Measurements from ENCODE around the gene KIAA0513.
"Not testable (repeated sequence)": the region's sequence is repeated elsewhere in the genome, so short reads cannot be mapped to it uniquely, and the experiment has no call there.

DNA sequence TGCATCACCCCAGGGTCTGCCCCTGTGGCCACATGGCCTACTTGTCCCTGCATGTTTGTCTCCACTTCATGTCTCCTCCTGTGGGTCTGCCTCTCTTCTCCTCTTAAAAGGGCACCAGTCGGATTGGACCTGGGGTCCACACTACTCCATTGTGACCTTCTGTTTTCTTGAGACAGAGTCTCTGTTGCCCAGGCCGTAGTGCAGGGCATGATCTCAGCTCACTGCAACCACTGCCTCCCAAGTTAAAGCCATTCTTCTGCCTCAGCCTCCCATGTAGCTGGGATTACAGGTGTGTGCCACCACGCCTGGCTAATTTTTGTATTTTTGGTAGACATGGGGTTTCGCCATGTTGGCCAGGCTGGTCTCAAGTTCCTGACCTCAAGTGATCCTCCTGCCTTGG is 4.6 kb downstream of the KIAA0513 start:
- TF ChIP-seq, protein P1, sequence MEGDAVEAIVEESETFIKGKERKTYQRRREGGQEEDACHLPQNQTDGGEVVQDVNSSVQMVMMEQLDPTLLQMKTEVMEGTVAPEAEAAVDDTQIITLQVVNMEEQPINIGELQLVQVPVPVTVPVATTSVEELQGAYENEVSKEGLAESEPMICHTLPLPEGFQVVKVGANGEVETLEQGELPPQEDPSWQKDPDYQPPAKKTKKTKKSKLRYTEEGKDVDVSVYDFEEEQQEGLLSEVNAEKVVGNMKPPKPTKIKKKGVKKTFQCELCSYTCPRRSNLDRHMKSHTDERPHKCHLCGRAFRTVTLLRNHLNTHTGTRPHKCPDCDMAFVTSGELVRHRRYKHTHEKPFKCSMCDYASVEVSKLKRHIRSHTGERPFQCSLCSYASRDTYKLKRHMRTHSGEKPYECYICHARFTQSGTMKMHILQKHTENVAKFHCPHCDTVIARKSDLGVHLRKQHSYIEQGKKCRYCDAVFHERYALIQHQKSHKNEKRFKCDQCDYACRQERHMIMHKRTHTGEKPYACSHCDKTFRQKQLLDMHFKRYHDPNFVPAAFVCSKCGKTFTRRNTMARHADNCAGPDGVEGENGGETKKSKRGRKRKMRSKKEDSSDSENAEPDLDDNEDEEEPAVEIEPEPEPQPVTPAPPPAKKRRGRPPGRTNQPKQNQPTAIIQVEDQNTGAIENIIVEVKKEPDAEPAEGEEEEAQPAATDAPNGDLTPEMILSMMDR (IDR thresholded peaks at IDR 0.05 in 8 of 11, conservative IDR thresholded peaks at IDR 0.05 in 3 of 11) = not testable (repeated sequence)
- TF ChIP-seq POLR2A, POLR2AphosphoS5 (IDR thresholded peaks at IDR 0.05): not testable (repeated sequence)

Measured in spleen (tissue), 7 donors.